22Rv1 (cell line): Measurements from ENCODE around the gene MICA.

Experiments
- ZFX ChIP-seq: fragments of 450-650 bp; IDR thresholded peaks from 2 replicates; pipeline ENCODE4 v1.6.1; 2017; ENCODE audit warnings: antibody characterized with exemption, borderline replicate concordance
- TF ChIP-seq, protein P1 (sequence below): fragments of 450-650 bp; IDR thresholded peaks from 2 replicates; pipeline ENCODE4 v1.5.1; 2017; ENCODE audit warnings: mild to moderate bottlenecking

DNA sequence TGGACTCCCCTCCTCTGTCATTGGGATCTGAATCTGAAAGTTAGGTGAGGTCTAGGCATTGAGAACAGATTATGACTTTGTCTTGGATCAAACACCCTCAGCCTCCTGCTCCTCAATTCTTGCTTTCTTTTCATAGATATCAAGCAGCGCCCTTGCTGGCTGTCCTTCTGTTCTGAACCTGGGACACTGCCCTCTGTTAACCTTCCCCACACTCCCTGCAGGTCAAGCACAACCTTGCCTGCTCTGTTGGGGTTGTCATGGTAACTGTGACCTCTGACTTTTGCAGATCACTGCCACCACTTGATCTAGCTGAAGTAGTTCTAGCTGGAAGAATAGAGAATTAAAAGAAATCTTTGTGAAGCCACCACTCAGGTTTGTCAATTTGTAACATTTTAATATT lies 16.4 kb upstream of the MICA start:
- TF ChIP-seq, protein P1, sequence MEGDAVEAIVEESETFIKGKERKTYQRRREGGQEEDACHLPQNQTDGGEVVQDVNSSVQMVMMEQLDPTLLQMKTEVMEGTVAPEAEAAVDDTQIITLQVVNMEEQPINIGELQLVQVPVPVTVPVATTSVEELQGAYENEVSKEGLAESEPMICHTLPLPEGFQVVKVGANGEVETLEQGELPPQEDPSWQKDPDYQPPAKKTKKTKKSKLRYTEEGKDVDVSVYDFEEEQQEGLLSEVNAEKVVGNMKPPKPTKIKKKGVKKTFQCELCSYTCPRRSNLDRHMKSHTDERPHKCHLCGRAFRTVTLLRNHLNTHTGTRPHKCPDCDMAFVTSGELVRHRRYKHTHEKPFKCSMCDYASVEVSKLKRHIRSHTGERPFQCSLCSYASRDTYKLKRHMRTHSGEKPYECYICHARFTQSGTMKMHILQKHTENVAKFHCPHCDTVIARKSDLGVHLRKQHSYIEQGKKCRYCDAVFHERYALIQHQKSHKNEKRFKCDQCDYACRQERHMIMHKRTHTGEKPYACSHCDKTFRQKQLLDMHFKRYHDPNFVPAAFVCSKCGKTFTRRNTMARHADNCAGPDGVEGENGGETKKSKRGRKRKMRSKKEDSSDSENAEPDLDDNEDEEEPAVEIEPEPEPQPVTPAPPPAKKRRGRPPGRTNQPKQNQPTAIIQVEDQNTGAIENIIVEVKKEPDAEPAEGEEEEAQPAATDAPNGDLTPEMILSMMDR: no peak
- no peak for TF ChIP-seq ZFX
